KG1 (cell line): Measurements from ENCODE around the gene PLXNA4.

Source experiments
- DNase-seq: peaks from one replicate; lab custom pipeline; 2025; lab: John Stamatoyannopoulos, UW

Gene PLXNA4

GRCh38 chr7:132592231-132592920 lies 16.1 kb upstream of the PLXNA4 start:
- DNase-seq, result no peak

- DNase-seq, result no peak
Measured at GRCh38 chr7:132590162-132590561, 13.9 kb upstream of the PLXNA4 start.

- no peak for DNase-seq
Measured at GRCh38 chr7:132588596-132588995, 12.3 kb upstream of the PLXNA4 start.

GRCh38 chr7:132584796-132585494 lies 8.7 kb upstream of the PLXNA4 start:
- DNase-seq, result no peak

- DNase-seq, result no peak
Measured at GRCh38 chr7:132581431-132581830, 5.2 kb upstream of the PLXNA4 start.

- DNase-seq, result peak; percentile 24
Measured at GRCh38 chr7:132580717-132581285, 4.5 kb upstream of the PLXNA4 start.

GRCh38 chr7:132580277-132580676 lies 4.0 kb upstream of the PLXNA4 start:
- DNase-seq, result no peak

DNA sequence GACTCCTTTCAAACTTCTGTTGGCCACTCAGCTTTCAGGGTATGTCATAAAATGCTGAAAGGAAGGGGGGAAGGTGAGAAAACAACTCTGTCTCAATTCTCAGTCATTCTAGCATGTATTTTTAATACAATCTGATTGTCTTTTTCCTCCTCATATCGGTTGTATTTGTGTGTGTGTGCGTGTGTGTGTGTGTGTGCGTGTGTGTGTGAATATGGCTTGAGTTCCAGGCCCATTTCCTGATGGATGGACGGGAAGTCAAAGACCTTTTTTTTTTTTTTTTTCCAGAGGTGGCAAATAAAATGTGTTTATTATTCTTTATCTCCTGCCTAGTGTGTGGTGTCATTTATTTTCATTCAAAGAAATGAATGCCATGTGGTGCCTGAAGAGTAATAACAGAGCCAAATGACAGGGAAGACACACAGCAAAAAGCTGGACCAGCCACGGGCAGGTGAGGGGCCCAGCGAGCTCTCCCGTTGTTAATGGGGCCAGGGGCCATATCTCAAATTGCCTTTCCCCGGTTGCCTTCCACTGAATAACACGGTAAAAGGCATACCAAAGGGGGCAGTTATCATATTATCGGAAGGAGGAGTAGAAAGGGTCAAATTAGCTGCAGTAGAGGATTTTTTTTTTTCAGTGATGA lies 3.1 kb upstream of the PLXNA4 start:
- DNase-seq, result no peak

DNA sequence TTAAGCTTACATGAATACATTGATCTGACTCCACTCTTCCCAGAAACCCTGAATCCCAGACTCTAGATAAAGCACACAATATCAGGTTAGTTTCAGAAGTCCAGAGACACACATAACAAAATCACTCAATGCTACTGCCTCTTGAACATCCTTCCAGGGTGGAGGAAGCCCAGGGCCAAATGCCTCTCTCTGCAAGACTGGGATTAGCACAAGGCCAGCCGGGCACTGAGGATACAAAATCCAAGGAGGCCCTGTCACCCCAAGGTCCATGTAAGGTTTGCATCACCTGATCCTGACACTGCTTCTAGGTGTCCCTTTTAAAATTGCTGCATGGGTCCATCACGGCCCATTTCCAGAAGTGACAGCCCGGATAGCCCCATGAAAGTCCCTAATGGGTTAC lies 2.6 kb upstream of the PLXNA4 start:
- no peak for DNase-seq

DNA sequence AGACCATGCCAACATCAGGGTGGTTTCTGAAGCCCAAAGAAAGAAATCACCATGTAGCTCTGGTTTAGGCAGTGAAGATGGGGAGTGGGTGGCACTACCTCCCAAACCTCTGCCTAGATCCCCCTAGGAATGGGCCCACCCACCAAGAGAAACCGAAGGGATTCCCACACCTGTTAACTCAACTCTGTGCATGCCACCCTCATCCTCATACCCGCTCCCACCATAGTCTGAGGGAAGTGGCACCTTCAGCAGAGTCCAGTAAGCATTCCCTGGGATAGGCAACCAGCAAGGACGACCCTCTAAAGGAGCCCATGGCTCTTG lies 1.7 kb upstream of the PLXNA4 start:
- DNase-seq, result no peak

DNA sequence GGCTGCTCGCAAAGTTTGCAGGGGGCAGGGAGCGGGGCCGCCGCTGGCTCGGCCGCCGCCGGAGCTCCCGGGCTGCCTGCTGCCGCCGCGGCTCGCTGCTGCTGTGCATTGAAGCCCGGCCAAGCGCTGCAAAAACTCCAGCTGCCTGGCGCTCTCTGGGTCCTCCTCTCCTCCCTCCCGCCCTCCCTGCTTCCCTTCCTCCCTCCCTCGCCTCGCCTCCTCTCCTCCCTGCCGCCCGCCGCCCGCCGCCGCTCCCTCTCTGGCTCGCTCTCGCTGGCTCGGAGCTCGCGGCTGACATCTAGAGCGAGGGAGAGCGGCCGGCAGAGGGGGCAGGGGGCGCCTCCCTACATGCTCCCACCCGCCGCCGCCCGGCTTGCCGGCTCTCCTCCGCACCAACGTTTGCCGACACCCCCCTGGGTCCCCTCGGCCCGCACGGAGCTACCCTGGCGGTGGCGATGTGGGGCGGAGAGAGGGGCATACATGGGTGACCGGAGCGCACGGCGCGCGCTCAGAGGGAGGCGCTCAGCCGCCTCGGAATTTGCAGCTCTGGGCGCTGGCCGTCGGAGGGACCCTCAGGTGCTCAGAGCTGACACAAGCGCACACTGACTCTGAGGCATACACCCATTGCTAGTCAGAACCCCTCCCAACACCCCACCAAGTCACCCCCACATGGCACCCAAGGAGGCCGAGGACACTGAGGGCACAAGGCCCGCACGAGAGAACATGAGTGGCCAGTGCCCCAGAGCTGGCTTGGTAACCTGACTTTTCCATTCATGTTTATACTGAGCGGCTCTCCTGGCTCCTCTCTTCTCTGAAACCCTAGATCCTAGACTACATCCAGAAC lies 1.2 kb upstream of the PLXNA4 start:
- no peak for DNase-seq

- DNase-seq, result no peak
Measured at GRCh38 chr7:132576721-132577085, 433 bp upstream of the PLXNA4 start.

DNA sequence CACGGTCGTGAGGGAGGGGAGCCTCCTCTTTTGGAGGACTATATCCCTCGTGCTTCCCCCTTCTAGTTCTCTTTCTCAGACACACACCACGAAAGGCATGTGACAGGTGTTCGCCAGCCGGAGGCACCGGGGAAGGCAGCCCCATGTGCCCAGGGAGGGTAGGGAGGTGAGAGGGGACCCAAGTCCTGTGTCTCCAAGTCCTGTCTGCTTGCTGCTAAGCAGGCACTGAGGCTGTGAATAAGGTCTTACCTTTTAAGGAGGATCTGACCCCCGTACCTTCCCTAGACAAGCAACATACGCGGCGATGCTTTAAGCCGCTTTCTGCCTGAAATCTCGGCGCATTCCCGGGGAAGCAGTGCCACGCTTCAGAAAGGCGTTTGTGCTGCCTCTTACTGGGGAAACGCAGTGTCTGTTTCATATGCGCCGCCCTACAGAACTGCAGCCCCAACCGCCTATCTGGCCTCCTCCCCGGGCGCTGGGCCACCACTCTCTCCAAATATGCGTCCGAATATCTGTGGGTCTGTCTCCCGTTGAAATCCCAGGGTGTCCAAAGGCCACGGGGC lies 770 bp downstream of the PLXNA4 start:
- no peak for DNase-seq

DNA sequence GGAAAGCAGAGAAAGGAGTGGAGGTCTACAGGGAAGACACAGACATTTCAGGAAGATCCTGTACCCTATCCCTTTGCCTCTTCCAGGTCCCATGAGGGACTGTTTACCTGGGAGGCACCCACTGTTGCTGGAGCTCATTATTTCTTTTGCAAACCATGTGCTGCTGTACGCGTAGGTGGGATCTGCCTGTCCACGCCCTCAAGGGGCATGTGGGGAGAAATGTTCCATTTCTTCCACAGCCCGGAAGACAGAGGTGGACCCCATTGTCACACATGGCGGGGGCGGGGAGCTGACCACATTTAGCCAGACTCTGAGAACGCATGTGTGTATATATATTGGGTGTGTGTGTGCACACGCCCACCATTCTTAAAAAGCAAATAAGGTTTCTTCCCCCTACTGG lies 2.0 kb downstream of the PLXNA4 start:
- no peak for DNase-seq

- no peak for DNase-seq
Measured at GRCh38 chr7:132573251-132573955, 2.9 kb downstream of the PLXNA4 start.

GRCh38 chr7:132572526-132572925 lies 3.7 kb downstream of the PLXNA4 start:
- no peak for DNase-seq

DNA sequence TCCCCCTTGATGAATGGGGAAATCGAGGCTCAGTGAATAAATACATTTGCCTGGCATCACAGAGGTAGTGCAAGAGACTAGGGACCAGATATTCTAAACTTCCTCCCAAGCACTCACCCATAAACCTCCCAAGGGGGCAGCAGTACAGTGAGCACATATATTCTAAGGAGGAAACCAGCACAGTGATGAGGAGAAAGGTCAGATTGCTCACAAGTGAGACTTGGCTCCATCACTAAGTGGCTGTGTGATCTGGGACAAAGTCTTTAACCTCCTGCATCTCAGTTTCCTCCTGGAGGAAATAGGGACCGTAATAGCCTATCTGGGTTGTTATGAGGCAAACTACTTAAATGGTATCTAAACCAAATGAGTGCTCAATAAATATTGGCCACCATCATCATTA lies 4.3 kb downstream of the PLXNA4 start:
- no peak for DNase-seq

- DNase-seq, result no peak
Measured at GRCh38 chr7:132569884-132570614, 6.2 kb downstream of the PLXNA4 start.

DNA sequence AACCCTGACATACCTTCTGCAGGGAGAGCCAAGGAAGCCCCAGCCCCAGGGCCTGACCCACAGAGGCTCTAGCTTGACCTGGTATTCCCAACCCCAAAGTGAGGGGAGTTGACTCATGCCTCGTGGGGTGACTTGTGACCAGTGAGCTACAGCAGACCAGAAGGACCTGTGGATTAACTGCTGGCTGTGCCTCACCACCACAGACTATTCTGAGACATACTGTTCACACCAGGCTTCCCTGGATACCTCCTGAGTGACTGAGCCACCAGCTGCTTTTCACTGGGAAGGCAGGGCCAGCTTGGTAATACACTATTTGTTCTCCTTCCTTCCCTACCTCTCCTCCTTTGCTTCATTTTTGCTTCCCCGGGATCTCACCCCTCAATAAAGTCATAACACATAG lies 7.3 kb downstream of the PLXNA4 start:
- DNase-seq, result no peak

GRCh38 chr7:132565885-132566284 lies 10.4 kb downstream of the PLXNA4 start:
- DNase-seq, result no peak

DNA sequence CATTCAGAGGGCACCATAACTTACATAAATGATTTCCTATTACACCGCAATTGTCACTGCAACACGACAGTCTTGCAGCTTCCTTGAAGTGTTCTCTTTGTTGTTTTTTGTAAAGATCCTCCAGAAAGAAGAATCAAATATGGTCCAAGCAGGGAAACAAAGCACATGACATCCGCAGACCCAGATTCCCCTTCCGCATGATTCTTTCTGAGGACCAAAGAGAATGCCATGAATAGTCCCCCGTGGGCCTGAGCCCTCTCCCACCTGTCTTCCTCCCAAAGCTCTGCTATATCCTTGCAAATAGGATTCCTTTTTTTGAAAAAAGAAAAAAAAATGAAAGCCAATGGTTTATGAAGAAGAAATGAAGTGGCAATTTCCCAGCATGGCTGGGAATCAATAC lies 10.8 kb downstream of the PLXNA4 start:
- no peak for DNase-seq
